Lung (tissue), 12 donors: ENCODE measurements around the gene SNTG2. TPM values are rescaled to one million over a fixed set of nuclear protein-coding genes. Genes with fewer than 3 reads are reported as not detected.

Source experiments
- ATAC-seq: fragments of 200-7000 bp; cut with Tn5 transposase; one replicate; pipeline ENCODE4 v1.9.1; 2020; ENCODE audit warnings: moderate number of reproducible peaks; ENCODE audit not compliant: insufficient read depth, low FRiP score
- DNase-seq, 3 donors: peaks; one replicate each; pipeline ENCODE4 v3.0.0-alpha.2; 2013 to 2017
- H3K27ac ChIP-seq, 2 donors: one replicate each; pipeline ENCODE4 v1.5.1; 2013; ENCODE audit warnings: mild to moderate bottlenecking in 2 of 2, moderate library complexity in 2 of 2, control low read depth in 1 of 2, inconsistent platforms in 1 of 2, low read depth in 1 of 2, low read length in 1 of 2
- H3K27me3 ChIP-seq, 3 donors: one replicate each; pipeline ENCODE4 v1.5.1; 2013; ENCODE audit warnings: low read length in 2 of 3; ENCODE audit not compliant: control insufficient read depth in 3 of 3, insufficient read depth in 3 of 3
- H3K36me3 ChIP-seq, 4 donors: one replicate each; pipeline ENCODE4 v1.5.1; 2013; ENCODE audit warnings: low read length in 4 of 4, mild to moderate bottlenecking in 1 of 4, moderate library complexity in 1 of 4; ENCODE audit not compliant: control insufficient read depth in 4 of 4, insufficient read depth in 4 of 4
- H3K4me1 ChIP-seq, 5 donors: one replicate each; pipeline ENCODE4 v1.5.1; 2013; ENCODE audit warnings: low read length in 5 of 5, mild to moderate bottlenecking in 2 of 5, moderate library complexity in 1 of 5; ENCODE audit not compliant: control insufficient read depth in 5 of 5, insufficient read depth in 5 of 5
- H3K4me3 ChIP-seq: one replicate; pipeline ENCODE4 v1.5.1; 2013; ENCODE audit warnings: mild to moderate bottlenecking, control low read depth, moderate library complexity
- H3K9ac ChIP-seq, 2 donors: one replicate each; pipeline ENCODE4 v1.5.1; 2013; ENCODE audit warnings: low read length in 2 of 2, control low read depth in 1 of 2; ENCODE audit not compliant: insufficient read depth in 1 of 2
- H3K9me3 ChIP-seq, 4 donors: one replicate each; pipeline ENCODE4 v1.5.1; 2013; ENCODE audit warnings: low read length in 3 of 4, mild to moderate bottlenecking in 1 of 4, moderate library complexity in 1 of 4; ENCODE audit not compliant: control insufficient read depth in 4 of 4, insufficient read depth in 3 of 4
- WGBS, 2 donors: extraction: QIAGEN DNeasy Blood & Tissue Kit; methylation state at CpG; one replicate each; pipeline ENCODE4 v1.1.7; 2013; 5-methylcytosine and 5-hydroxymethylcytosine counted together
- polyA plus RNA-seq, 2 donors: library from polyadenylated mRNA; stranded (reverse); fragments of 200-250 nt; gene quantifications; one replicate each; pipeline ENCODE4 v1.2.1, GENCODE V29; 2013
- total RNA-seq, 2 donors: library from RNA; depleted of rRNA in 1 of 2; stranded (reverse); fragments of >200 nt in 1 of 2; gene quantifications; one replicate each; pipeline ENCODE4 v1.2.1, GENCODE V29; 2014 to 2021
- TF ChIP-seq, protein P1 (sequence below): IDR thresholded peaks from 2 replicates; pipeline ENCODE4 v1.5.1; 2012; ENCODE audit warnings: mild to moderate bottlenecking; ENCODE audit errors: control extremely low read depth, extremely low read depth
- donor health status: control.
- donor health status: control.
- donor health status: Bipolar disorder and iron deficiency.
- donor health status: healthy.
- donor health status: DM: yes; HTN: yes; CAD: no.

Gene SNTG2
- total and polyA plus RNA-seq, 4 donors = 0.31 to 1.8 (median 1.2) TPM

GRCh38 chr2:960061-960736 lies 9.6 kb downstream of the SNTG2 start:
- Histone ChIP-seq H3K27ac (no peak overlapping the region), H3K36me3 (no peaks in the 10 kb centered on the region), H3K9me3 (no peaks in the 10 kb centered on the region), H3K4me1 (no peaks in the 10 kb centered on the region), H3K27me3 (peaks cover 0 to 8% (median 0%) of the 10 kb centered on the region in 3 donors), H3K4me3 (no peak overlapping the region), H3K9ac (no peak overlapping the region)
- TF ChIP-seq, protein P1, sequence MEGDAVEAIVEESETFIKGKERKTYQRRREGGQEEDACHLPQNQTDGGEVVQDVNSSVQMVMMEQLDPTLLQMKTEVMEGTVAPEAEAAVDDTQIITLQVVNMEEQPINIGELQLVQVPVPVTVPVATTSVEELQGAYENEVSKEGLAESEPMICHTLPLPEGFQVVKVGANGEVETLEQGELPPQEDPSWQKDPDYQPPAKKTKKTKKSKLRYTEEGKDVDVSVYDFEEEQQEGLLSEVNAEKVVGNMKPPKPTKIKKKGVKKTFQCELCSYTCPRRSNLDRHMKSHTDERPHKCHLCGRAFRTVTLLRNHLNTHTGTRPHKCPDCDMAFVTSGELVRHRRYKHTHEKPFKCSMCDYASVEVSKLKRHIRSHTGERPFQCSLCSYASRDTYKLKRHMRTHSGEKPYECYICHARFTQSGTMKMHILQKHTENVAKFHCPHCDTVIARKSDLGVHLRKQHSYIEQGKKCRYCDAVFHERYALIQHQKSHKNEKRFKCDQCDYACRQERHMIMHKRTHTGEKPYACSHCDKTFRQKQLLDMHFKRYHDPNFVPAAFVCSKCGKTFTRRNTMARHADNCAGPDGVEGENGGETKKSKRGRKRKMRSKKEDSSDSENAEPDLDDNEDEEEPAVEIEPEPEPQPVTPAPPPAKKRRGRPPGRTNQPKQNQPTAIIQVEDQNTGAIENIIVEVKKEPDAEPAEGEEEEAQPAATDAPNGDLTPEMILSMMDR = no peak
- WGBS, 2 donors = 91 to 94% methylated on average over 14 of the region's 14 CpGs
- no peak for ATAC-seq
- no peak for DNase-seq

DNA sequence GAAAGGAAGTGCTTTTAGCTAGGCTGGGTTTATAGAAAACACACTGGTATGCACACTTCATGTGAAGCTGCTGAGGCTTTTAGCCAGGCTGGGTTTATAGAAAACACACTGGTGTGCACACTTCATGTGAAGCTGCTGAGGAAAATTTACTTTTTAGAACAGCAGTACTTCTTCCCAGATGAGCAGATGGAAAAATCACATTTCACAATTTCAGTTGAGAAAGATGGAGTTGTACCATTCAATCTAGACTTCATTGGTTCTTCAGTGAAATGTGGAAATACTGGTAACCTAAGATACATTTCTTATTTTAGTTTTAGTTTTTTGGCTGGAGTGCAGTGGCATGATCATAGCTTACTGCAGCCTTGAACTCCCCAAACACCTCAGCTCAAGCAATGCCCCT lies 11.1 kb downstream of the SNTG2 start:
- TF ChIP-seq, protein P1 = no peak
- Histone ChIP-seq H3K36me3 (no peaks in the 10 kb centered on the region), H3K27me3 (peaks cover 0 to 8% (median 0%) of the 10 kb centered on the region in 3 donors), H3K27ac (no peak overlapping the region), H3K9ac (no peak overlapping the region), H3K9me3 (no peaks in the 10 kb centered on the region), H3K4me1 (no peaks in the 10 kb centered on the region), H3K4me3 (no peak overlapping the region)
- ATAC-seq (no peak), DNase-seq (no peak)

DNA sequence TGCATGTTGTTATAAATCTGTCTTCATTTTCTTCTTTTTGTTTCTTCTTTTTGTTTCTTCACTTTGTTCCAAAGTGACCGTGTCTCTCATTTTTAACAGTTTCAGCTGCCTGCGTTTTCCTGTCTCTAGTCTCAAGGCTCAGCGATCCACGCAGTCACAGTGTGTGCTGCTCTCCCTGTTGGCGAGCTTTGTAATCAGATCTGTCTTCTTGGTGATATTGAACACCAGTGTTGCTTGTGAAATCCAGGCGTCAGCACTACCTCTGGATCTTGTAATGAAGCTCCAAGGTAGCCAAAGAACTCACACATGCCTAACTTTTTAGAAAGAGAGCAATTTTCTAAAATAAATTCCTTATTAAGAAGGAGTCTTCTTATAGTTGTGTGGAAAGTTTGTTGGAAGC lies 13.2 kb downstream of the SNTG2 start:
- H3K27me3 ChIP-seq = no peaks in the 10 kb centered on the region
- peaks cover 0 to 1% (median 0%) of the 10 kb centered on the region in 4 donors for H3K9me3 ChIP-seq
- TF ChIP-seq, protein P1 = no peak
- no peak overlapping the region for H3K27ac ChIP-seq
- 88 to 89% methylated on average over 6 of the region's 6 CpGs for WGBS, 2 donors
- ATAC-seq = no peak
- H3K4me1 ChIP-seq = no peaks in the 10 kb centered on the region
- no peak overlapping the region for H3K9ac ChIP-seq
- H3K36me3 ChIP-seq = no peaks in the 10 kb centered on the region
- no peak overlapping the region for H3K4me3 ChIP-seq
- no peak for DNase-seq

DNA sequence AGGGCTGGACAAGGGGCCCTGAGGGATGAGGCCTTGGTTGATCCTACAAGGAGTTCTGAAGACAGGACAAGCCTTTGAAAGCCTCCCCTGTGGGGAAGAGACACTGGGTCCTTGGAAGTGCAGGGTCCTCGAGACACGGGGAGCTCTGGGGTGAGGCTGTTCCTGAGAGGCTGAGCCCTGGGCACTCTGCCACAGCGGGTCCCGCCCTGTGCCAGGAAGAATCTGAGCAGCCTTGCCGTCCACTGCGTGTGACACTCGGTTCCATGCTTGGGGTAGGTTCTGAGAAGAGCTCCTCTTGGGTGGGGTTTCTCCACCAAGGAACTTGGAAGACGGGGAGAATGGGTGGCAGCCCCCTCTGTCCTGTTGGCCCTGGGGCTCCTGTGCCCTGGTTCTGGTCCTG lies 13.9 kb downstream of the SNTG2 start:
- WGBS, 2 donors = 79 to 80% methylated on average over 8 of the region's 8 CpGs
- H3K27me3 ChIP-seq = no peaks in the 10 kb centered on the region
- DNase-seq = no peak

More for the DNA sequence above, 13.9 kb downstream of the SNTG2 start:
- ATAC-seq = no peak
- Histone ChIP-seq H3K4me1 (no peaks in the 10 kb centered on the region), H3K36me3 (no peaks in the 10 kb centered on the region), H3K27ac (no peak overlapping the region), H3K9ac (no peak overlapping the region), H3K9me3 (peaks cover 0 to 5% (median 0%) of the 10 kb centered on the region in 4 donors), H3K4me3 (no peak overlapping the region)
- TF ChIP-seq, protein P1 = no peak
